Endodermal cell (in vitro differentiated cells): ENCODE measurements around the gene RSPO3. TPM values are rescaled to one million over a fixed set of nuclear protein-coding genes. Genes with fewer than 3 reads are reported as not detected.

Experiments used
- DNase-seq: peaks from one replicate; pipeline ENCODE4 v3.0.0-alpha.2; 2017
- H3K27ac ChIP-seq: 2 replicates; pipeline ENCODE4 v1.5.1; 2013; ENCODE audit warnings: mild to moderate bottlenecking, low read depth, low read length, moderate library complexity
- H3K27me3 ChIP-seq: 2 replicates; pipeline ENCODE4 v1.6.1; 2013; ENCODE audit warnings: mild to moderate bottlenecking, low read length, moderate library complexity; ENCODE audit not compliant: insufficient read depth, control insufficient read depth, poor library complexity, severe bottlenecking
- H3K36me3 ChIP-seq: 2 replicates; pipeline ENCODE4 v1.7.0; 2013; ENCODE audit warnings: mild to moderate bottlenecking, low read length, moderate library complexity; ENCODE audit not compliant: control insufficient read depth, insufficient read depth
- H3K4me1 ChIP-seq: one replicate; pipeline ENCODE4 v1.7.0; 2013; ENCODE audit warnings: low read length; ENCODE audit not compliant: control insufficient read depth, insufficient read depth
- H3K4me3 ChIP-seq: 2 replicates; pipeline ENCODE4 v1.5.1; 2013; ENCODE audit warnings: mild to moderate bottlenecking, low read length, moderate library complexity
- H3K9ac ChIP-seq: 2 replicates; pipeline ENCODE4 v1.6.1; 2013; ENCODE audit warnings: mild to moderate bottlenecking, low read length, moderate library complexity; ENCODE audit not compliant: poor library complexity, severe bottlenecking; ENCODE audit errors: extremely low read depth
- H3K9me3 ChIP-seq: 2 replicates; pipeline ENCODE4 v1.6.1; 2013; ENCODE audit warnings: mild to moderate bottlenecking, low read length, moderate library complexity; ENCODE audit not compliant: control insufficient read depth
- H3K27ac Mint-ChIP-seq: 2 replicates; pipeline ENCODE4 v1.8.0; 2020; ENCODE audit warnings: mixed read lengths
- H3K27me3 Mint-ChIP-seq: 2 replicates; pipeline ENCODE4 v1.8.0; 2021; ENCODE audit warnings: mild to moderate bottlenecking, mixed read lengths; ENCODE audit not compliant: insufficient read depth
- H3K36me3 Mint-ChIP-seq: 2 replicates; pipeline ENCODE4 v1.8.0; 2020; ENCODE audit warnings: low read depth, mixed read lengths
- H3K4me1 Mint-ChIP-seq: 2 replicates; pipeline ENCODE4 v1.8.0; 2020; ENCODE audit warnings: mixed read lengths
- H3K4me3 Mint-ChIP-seq: 2 replicates; pipeline ENCODE4 v1.8.0; 2020; ENCODE audit warnings: mild to moderate bottlenecking, moderate library complexity, mixed read lengths
- H3K9me3 Mint-ChIP-seq: 2 replicates; pipeline ENCODE4 v1.8.0; 2020; ENCODE audit warnings: mild to moderate bottlenecking, mixed read lengths
- WGBS, 2 experiments: methylation state at CpG; one replicate each; pipeline versions ENCODE4 v1.1.5 to v1.1.7; 2013; ENCODE audit warnings: missing lambda C conversion rate in 2 of 2, mixed read lengths in 1 of 2; ENCODE audit not compliant: insufficient coverage in 1 of 2, insufficient read length in 1 of 2; 5-methylcytosine and 5-hydroxymethylcytosine counted together
- total RNA-seq, 2 donors: library from RNA; stranded (reverse); fragmentation: NEBNext Ultra II Directional in 1 of 2; extraction: Animal tissue kit (Norgen Biotek cat#: 25700) in 1 of 2; gene quantifications; 2 replicates in 1 of 2; 3 replicates in 1 of 2; pipeline ENCODE4 v1.2.1, GENCODE V29; 2021
- TF ChIP-seq, protein P1 (sequence below): fragments of 200-600 bp; sonication (generic); conservative IDR thresholded peaks from 2 replicates; pipeline ENCODE4 v1.5.0; 2021; ENCODE audit warnings: antibody characterized with exemption, mild to moderate bottlenecking

Gene RSPO3
- total RNA-seq, 2 donors from 2014 or later = 0.20 to 0.31 TPM

DNA sequence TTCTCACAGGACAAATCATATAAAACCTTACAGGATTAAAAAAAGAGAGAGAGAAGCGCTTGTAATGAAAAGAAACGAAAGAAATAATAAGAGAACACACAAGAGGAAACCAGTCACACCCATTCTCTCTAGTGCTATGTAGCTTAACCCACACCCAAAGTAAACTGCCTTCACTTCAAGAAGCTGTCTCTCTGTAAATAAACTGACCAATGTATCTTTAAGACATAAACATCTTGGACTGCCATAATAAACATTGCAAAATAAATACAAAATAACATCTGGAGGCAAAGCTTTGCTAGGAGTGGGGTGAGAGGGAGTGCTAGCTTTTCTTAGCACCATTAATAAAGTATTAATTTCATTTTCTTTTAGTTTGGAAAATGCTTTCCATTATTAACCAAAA is 86.6 kb downstream of the RSPO3 start:
- H3K9ac ChIP-seq = no peak overlapping the region
- no peaks in the 10 kb centered on the region for H3K9me3 Mint-ChIP-seq
- no peak overlapping the region for H3K27ac Mint-ChIP-seq
- H3K9me3 ChIP-seq = no peaks in the 10 kb centered on the region
- no peaks in the 10 kb centered on the region for H3K27me3 Mint-ChIP-seq
- H3K36me3 ChIP-seq = no peaks in the 10 kb centered on the region
- H3K36me3 Mint-ChIP-seq = no peaks in the 10 kb centered on the region
- H3K4me3 Mint-ChIP-seq = no peak overlapping the region
- H3K27me3 ChIP-seq = no peaks in the 10 kb centered on the region
- H3K4me1 Mint-ChIP-seq = no peaks in the 10 kb centered on the region
- DNase-seq = no peak
- H3K27ac ChIP-seq = no peak overlapping the region
- TF ChIP-seq, protein P1, sequence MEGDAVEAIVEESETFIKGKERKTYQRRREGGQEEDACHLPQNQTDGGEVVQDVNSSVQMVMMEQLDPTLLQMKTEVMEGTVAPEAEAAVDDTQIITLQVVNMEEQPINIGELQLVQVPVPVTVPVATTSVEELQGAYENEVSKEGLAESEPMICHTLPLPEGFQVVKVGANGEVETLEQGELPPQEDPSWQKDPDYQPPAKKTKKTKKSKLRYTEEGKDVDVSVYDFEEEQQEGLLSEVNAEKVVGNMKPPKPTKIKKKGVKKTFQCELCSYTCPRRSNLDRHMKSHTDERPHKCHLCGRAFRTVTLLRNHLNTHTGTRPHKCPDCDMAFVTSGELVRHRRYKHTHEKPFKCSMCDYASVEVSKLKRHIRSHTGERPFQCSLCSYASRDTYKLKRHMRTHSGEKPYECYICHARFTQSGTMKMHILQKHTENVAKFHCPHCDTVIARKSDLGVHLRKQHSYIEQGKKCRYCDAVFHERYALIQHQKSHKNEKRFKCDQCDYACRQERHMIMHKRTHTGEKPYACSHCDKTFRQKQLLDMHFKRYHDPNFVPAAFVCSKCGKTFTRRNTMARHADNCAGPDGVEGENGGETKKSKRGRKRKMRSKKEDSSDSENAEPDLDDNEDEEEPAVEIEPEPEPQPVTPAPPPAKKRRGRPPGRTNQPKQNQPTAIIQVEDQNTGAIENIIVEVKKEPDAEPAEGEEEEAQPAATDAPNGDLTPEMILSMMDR = no peak
- 95% methylated on average over 2 of the region's 2 CpGs; no CpG with 5 or more reads in 1 of the 2 experiments for WGBS, 2 experiments
- H3K4me1 ChIP-seq = no peaks in the 10 kb centered on the region
- no peak overlapping the region for H3K4me3 ChIP-seq

DNA sequence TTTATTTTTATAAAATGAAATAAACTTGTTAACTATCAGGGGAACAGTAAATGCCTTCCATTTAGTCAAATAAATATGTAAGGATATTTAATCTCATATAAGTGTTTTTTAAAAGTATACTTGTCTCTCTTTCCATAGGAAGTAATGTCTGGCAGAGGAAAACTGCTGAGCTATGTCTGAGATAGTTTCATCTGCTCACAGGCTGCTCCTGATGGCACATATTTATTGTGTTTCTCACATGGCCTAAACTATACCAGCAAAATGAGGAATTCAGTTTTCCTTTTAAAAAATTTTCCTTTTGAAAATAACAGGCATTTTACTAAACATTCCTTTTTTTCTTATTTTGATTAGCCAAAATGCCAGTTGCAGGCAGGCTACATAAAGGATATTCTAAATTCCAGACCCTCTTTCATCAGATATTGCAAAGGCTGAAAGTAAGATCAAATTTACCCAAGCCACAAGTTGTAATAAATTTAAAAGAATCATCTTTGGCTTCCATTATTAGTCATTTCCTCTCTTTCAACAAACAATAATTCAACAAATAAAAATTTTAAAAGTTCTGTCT is 88.1 kb downstream of the RSPO3 start:
- H3K27me3 ChIP-seq = no peaks in the 10 kb centered on the region
- no peak overlapping the region for H3K27ac Mint-ChIP-seq
- H3K4me3 ChIP-seq = no peak overlapping the region
- no peaks in the 10 kb centered on the region for H3K36me3 ChIP-seq
- peaks cover 2% of the 10 kb centered on the region for H3K27me3 Mint-ChIP-seq
- H3K9ac ChIP-seq = no peak overlapping the region
- no peak for DNase-seq
- no peaks in the 10 kb centered on the region for H3K9me3 ChIP-seq
- no peaks in the 10 kb centered on the region for H3K9me3 Mint-ChIP-seq
- H3K36me3 Mint-ChIP-seq = no peaks in the 10 kb centered on the region
- H3K4me1 ChIP-seq = no peaks in the 10 kb centered on the region
- no peak overlapping the region for H3K27ac ChIP-seq
- TF ChIP-seq, protein P1 = no peak
- H3K4me1 Mint-ChIP-seq = no peaks in the 10 kb centered on the region
- H3K4me3 Mint-ChIP-seq = no peak overlapping the region

DNA sequence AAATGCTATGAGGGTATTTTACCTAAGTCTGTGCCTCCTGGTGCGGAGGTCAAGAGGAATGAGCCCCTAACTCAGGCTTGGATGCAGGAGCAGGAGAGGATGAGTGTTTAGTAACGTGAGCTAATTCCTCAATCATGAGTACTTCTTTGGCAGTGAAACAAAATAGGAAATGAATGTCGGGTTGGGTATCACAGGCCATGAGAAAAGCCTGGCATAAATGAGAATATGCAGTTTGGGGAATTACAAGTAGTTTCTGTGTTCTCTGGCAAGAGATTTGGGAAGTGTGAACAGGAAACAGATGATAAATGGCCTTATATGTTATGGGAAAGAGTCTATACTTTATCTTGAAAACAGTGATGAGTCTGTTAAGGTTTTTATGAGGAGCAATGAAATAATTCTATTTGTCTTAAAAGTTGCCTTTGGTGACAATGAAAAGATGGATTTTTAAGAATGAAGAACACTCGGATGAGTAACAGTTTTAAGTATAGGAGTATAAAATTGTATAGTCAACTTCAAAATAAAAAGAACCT is 89.2 kb downstream of the RSPO3 start:
- no peak overlapping the region for H3K9ac ChIP-seq
- peaks cover 8% of the 10 kb centered on the region for H3K27me3 ChIP-seq
- no peak for DNase-seq
- no peak overlapping the region for H3K27ac Mint-ChIP-seq
- H3K27ac ChIP-seq = no peak overlapping the region
- no peaks in the 10 kb centered on the region for H3K36me3 Mint-ChIP-seq
- H3K9me3 ChIP-seq = no peaks in the 10 kb centered on the region
- 91 to 95% methylated on average over 4 of the region's 4 CpGs for WGBS, 2 experiments
- no peak overlapping the region for H3K4me3 ChIP-seq
- H3K4me1 Mint-ChIP-seq = no peaks in the 10 kb centered on the region
- H3K9me3 Mint-ChIP-seq = no peaks in the 10 kb centered on the region
- H3K27me3 Mint-ChIP-seq = peaks cover 5% of the 10 kb centered on the region
- no peak overlapping the region for H3K4me3 Mint-ChIP-seq
- H3K36me3 ChIP-seq = no peaks in the 10 kb centered on the region
- TF ChIP-seq, protein P1 = no peak
- H3K4me1 ChIP-seq = no peaks in the 10 kb centered on the region
